Gastrocnemius medialis (tissue), 4 donors: Measurements from ENCODE around the gene SND1. TPM values are rescaled to one million over a fixed set of nuclear protein-coding genes. Genes with fewer than 3 reads are reported as not detected.

ENCODE experiments used
- ATAC-seq, 2 donors: fragments of 150-250 bp; one replicate each; pipeline ENCODE4 v1.9.1; 2016
- DNase-seq, 2 donors: peaks; one replicate each; pipeline ENCODE4 v3.0.0-alpha.2; 2019
- H3K27ac ChIP-seq, 4 donors: fragments of 200-600 bp; sonication (generic); 1 replicate in 1 of 4; 2 replicates in 3 of 4; pipeline ENCODE4 v1.5.1; 2016 to 2018; ENCODE audit warnings: mild to moderate bottlenecking in 2 of 4, moderate library complexity in 1 of 4
- H3K27me3 ChIP-seq, 3 donors: fragments of 200-600 bp; sonication (generic) in 2 of 3; 1 replicate in 1 of 3; 2 replicates in 2 of 3; pipeline versions ENCODE4 v1.5.1 to v1.6.0; 2016 to 2019; ENCODE audit warnings: mild to moderate bottlenecking in 1 of 3, moderate library complexity in 1 of 3
- H3K36me3 ChIP-seq, 2 donors: fragments of 200-600 bp; sonication (generic) in 1 of 2; one replicate each; pipeline ENCODE4 v1.5.1; 2017 to 2018
- H3K4me1 ChIP-seq, 2 donors: fragments of 200-600 bp; sonication (generic) in 1 of 2; one replicate each; pipeline ENCODE4 v1.5.1; 2016 to 2017; ENCODE audit warnings: mild to moderate bottlenecking in 2 of 2
- H3K4me3 ChIP-seq, 4 donors: fragments of 200-600 bp; sonication (generic) in 3 of 4; 1 replicate in 1 of 4; 2 replicates in 3 of 4; pipeline ENCODE4 v1.5.1; 2016 to 2019; ENCODE audit warnings: mild to moderate bottlenecking in 2 of 4
- H3K9me3 ChIP-seq, 3 donors: fragments of 200-600 bp; sonication (generic) in 2 of 3; 1 replicate in 1 of 3; 2 replicates in 2 of 3; pipeline ENCODE4 v1.5.1; 2016 to 2019
- POLR2A ChIP-seq, 2 donors: fragments of 450-650 bp; IDR thresholded peaks; one replicate each; pipeline ENCODE4 v1.6.1; 2017; ENCODE audit warnings: antibody characterized with exemption in 2 of 2, mild to moderate bottlenecking in 2 of 2, moderate library complexity in 2 of 2
- in situ Hi-C, 4 donors: fragments of 200-750 bp; cut with MboI; loops; one replicate each; pipeline versions ENCODE4 v1.15.0 to v1.8.0; 2017; ENCODE audit warnings: low sequenced_read_pairs in 4 of 4
- intact Hi-C: fragments of 100-400 bp; cut with DNase I; formaldehyde crosslinking; loops from one replicate; pipeline ENCODE4 v1.15.1; 2023; ENCODE audit warnings: low total_unique reads
- total RNA-seq, 4 donors: library from RNA; depleted of rRNA; stranded (reverse); fragments of >200 nt; gene quantifications; one replicate each; pipeline versions ENCODE4 v1.1.0 to v1.2.3, GENCODE V29; 2016
- TF ChIP-seq, protein P1 (sequence below), 5 experiments: fragments of 450-650 bp in 3 of 5; fragments of 200-600 bp in 2 of 5; sonication (generic) in 2 of 5; IDR thresholded peaks in 4 of 5; conservative IDR thresholded peaks in 1 of 5; 1 replicate in 4 of 5; 2 replicates in 1 of 5; pipeline ENCODE4 v1.5.1; 2016 to 2019; ENCODE audit warnings: antibody characterized with exemption in 5 of 5, mild to moderate bottlenecking in 3 of 5, moderate library complexity in 3 of 5

The SND1 gene
- total RNA-seq, 4 donors from 2014 or later: 30.4 to 73.0 (median 50.3) TPM

DNA sequence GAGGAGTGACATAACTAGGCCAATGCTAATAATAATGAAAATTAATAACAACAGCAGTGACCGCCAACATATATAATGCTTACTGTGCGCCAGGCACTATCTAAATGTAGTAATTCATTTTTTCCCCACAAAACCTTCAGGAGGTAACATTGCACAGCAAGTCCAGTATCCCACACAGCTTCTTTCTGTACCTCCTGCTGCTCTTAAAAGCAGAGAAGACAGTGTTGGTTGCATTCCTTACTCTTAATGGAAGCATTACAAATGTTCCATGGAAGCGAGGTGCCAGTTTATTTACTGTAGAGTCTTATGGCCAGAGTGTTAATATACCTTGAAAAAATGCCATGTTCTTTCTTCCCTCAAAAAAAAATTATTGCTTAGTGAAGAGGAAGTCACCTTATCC lies 211.1 kb downstream of the SND1 start:
- no peak for DNase-seq
- intact Hi-C loops: no loop called here

DNA sequence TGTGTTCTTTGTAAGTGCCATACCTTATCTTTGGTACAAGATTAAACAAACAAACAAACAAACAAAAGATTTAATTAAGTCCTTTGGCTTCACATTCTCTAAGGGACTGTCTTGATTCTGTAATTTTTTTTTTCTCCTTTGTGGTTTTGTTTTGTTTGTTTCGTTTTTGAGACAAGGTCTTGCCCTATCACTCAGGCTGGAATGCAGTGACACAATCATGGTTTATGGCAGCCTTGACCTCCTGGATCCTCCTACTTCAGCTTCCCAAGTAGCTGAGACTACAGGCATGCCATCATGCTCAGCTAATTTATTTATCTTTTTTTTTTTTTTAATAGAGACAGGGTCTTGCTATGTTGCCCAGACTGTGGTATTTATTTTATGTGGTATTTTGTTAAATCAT lies 213.5 kb downstream of the SND1 start:
- Histone ChIP-seq H3K27ac (no peak overlapping the region), H3K4me1 (peaks cover 4 to 7% of the 10 kb centered on the region in 2 donors), H3K4me3 (no peak overlapping the region), H3K9me3 (no peaks in the 10 kb centered on the region), H3K36me3 (no peaks in the 10 kb centered on the region), H3K27me3 (no peaks in the 10 kb centered on the region)
- DNase-seq (no peak), ATAC-seq (no peak)
- TF ChIP-seq POLR2A (IDR thresholded peaks at IDR 0.05): no peak
- TF ChIP-seq, protein P1, sequence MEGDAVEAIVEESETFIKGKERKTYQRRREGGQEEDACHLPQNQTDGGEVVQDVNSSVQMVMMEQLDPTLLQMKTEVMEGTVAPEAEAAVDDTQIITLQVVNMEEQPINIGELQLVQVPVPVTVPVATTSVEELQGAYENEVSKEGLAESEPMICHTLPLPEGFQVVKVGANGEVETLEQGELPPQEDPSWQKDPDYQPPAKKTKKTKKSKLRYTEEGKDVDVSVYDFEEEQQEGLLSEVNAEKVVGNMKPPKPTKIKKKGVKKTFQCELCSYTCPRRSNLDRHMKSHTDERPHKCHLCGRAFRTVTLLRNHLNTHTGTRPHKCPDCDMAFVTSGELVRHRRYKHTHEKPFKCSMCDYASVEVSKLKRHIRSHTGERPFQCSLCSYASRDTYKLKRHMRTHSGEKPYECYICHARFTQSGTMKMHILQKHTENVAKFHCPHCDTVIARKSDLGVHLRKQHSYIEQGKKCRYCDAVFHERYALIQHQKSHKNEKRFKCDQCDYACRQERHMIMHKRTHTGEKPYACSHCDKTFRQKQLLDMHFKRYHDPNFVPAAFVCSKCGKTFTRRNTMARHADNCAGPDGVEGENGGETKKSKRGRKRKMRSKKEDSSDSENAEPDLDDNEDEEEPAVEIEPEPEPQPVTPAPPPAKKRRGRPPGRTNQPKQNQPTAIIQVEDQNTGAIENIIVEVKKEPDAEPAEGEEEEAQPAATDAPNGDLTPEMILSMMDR (IDR thresholded peaks at IDR 0.05 in 4 of 5, conservative IDR thresholded peaks at IDR 0.05 in 1 of 5): no peak
- intact Hi-C loops (no loop called here), in situ Hi-C loops (no loop called here)

More for the DNA sequence above, 211.1 kb downstream of the SND1 start:
- H3K9me3 ChIP-seq: no peaks in the 10 kb centered on the region
- no peaks in the 10 kb centered on the region for H3K36me3 ChIP-seq
- no peak overlapping the region for H3K4me3 ChIP-seq
- in situ Hi-C loops: no loop called here
- peaks cover 7 to 12% of the 10 kb centered on the region in 2 donors for H3K4me1 ChIP-seq
- H3K27ac ChIP-seq: no peak overlapping the region
- no peaks in the 10 kb centered on the region for H3K27me3 ChIP-seq
- TF ChIP-seq, protein P1 (IDR thresholded peaks at IDR 0.05 in 4 of 5, conservative IDR thresholded peaks at IDR 0.05 in 1 of 5): no peak
- TF ChIP-seq POLR2A (IDR thresholded peaks at IDR 0.05): no peak
- no peak for ATAC-seq

DNA sequence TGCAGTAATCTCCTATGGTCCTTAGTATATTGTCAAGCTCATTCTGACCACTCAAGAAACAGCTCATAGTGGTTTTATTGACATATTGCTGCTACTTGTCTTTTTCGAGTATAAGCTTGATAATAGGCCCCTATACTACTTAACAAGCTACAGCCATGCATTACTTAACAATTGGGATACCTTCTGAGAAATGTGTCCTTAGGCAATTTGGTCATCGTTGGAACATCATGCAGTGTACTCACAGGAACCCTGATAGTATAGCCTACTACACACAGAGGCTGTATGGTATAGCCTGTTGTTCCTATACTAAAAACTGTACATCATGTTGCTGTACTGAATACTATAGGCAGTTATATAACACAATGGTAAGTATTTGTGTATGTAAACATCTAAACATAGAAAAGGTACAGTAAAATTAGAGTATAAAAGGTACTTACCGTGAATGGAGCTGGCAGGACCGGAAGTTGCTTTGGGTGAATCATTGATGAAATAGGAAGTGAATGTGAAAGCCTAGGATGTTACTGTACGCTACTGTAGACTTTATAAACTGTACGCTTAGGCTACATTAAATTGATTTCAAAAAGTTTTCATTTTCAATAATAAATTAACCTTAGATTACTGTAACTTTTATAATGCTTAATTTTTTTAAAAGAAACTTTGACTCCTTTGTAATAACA lies 218.4 kb downstream of the SND1 start:
- Histone ChIP-seq H3K4me1 (peaks cover 0 to 7% of the 10 kb centered on the region in 2 donors), H3K4me3 (no peak overlapping the region), H3K36me3 (no peaks in the 10 kb centered on the region), H3K27me3 (no peaks in the 10 kb centered on the region), H3K9me3 (no peaks in the 10 kb centered on the region), H3K27ac (no peak overlapping the region)
- intact Hi-C loops: no loop called here
- no peak for TF ChIP-seq POLR2A (IDR thresholded peaks at IDR 0.05)
- TF ChIP-seq, protein P1 (IDR thresholded peaks at IDR 0.05 in 4 of 5, conservative IDR thresholded peaks at IDR 0.05 in 1 of 5): no peak
- DNase-seq: no peak
- ATAC-seq: no peak
- in situ Hi-C loops: no loop called here

DNA sequence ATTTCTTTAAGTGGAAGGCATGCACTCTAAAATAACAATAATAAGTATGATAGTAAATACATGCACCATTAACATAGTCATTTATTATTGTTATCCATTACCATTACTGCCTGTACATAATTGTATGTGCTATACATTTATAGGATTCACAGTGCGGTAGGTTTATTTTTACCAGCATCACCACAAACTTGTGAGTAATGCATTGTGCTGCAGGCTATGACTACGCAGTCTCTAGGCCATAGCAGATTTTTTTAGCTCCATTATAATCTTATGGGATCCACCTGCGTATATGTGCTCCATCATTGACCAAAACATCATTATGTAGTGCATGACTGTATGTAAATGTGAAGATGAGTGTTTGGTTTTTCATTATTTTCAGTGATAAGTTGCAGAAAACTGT lies 219.2 kb downstream of the SND1 start:
- TF ChIP-seq, protein P1 (IDR thresholded peaks at IDR 0.05 in 4 of 5, conservative IDR thresholded peaks at IDR 0.05 in 1 of 5): no peak
- no peak for TF ChIP-seq POLR2A (IDR thresholded peaks at IDR 0.05)
- ATAC-seq (no peak), DNase-seq (no peak)
- Histone ChIP-seq H3K27me3 (no peaks in the 10 kb centered on the region), H3K4me3 (no peak overlapping the region), H3K36me3 (no peaks in the 10 kb centered on the region), H3K4me1 (peaks cover 0 to 13% of the 10 kb centered on the region in 2 donors), H3K9me3 (no peaks in the 10 kb centered on the region), H3K27ac (no peak overlapping the region)
- intact Hi-C loops: no loop called here
- in situ Hi-C loops: no loop called here

DNA sequence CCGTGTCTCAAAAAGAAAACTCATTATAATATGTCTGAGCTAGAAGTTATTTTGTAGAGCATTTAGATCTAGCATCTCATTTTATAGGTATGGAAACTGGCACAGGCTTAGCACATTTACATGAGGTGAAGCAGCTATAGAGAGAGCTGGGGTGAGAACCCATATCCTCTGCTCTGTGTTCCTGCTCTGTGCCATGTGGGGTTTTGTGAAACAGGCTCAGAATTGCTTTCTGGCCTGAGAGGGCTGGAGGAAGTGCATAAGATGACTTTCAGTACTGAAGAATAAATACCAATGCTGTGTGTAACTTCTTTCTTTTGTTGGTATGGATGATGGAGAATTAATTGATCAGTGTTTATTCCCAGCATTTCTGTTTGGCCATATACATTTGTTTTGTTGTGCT lies 220.1 kb downstream of the SND1 start:
- no peaks in the 10 kb centered on the region for H3K36me3 ChIP-seq
- H3K4me1 ChIP-seq: peaks cover 0 to 18% of the 10 kb centered on the region in 2 donors
- TF ChIP-seq POLR2A (IDR thresholded peaks at IDR 0.05): no peak
- TF ChIP-seq, protein P1 (IDR thresholded peaks at IDR 0.05 in 4 of 5, conservative IDR thresholded peaks at IDR 0.05 in 1 of 5): no peak
- in situ Hi-C loops (no loop called here), intact Hi-C loops (no loop called here)
- no peak overlapping the region for H3K27ac ChIP-seq
- DNase-seq (no peak), ATAC-seq (no peak)
- H3K27me3 ChIP-seq: no peaks in the 10 kb centered on the region
- H3K4me3 ChIP-seq: no peak overlapping the region
- no peaks in the 10 kb centered on the region for H3K9me3 ChIP-seq
